Upper lobe of left lung (tissue), 4 donors: ENCODE data around the gene NKPD1.

Experiments used
- CTCF ChIP-seq, 6 experiments: fragments of 450-650 bp in 4 of 6; fragments of 200-600 bp in 2 of 6; sonication (generic) in 2 of 6; IDR thresholded peaks; one replicate each; pipeline ENCODE4 v1.5.1; 2016 to 2019; ENCODE audit warnings: antibody characterized with exemption in 6 of 6
- EP300 ChIP-seq, 4 donors: sonication (generic); formaldehyde crosslinking; IDR thresholded peaks; one replicate each; pipeline ENCODE4 v1.5.1; 2017; ENCODE audit warnings: antibody characterized with exemption in 4 of 4, control low read depth in 2 of 4

DNA sequence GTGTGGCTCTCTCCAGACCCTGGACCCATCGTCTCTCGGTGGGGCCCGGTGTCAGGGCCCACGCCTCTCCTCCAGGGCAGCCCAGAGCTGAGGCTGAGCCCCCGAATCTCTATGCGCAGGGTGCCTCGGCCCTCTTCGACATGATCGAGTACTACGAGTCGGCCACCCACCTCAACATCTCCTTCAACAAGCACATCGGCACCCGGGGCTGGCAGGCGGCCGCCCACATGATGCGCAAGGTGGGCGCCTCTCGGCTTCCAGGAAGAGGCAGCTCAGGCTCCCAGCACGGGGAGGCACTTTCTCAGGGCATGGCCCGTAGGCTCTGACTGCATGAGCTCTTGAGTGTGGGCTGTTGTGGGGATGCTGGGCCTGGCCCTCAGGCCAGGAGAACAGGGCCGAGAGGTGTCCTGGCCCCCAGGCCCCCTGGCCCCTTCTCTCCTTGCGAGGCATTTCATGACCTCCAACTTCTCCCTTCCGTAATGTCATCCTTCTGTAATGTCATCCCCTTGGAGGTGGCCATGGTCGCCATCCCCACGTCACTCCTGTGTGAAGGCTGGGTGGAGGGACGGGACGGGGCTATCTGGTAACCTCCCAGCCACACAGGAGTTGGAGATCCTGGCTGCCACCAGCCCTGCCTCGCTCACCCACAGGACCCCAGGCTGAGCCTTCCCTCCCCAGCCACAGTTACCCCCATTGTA lies 19.4 kb downstream of the NKPD1 start:
- TF ChIP-seq CTCF (IDR thresholded peaks at IDR 0.05) (no peak), EP300 (IDR thresholded peaks at IDR 0.05) (no peak)
